ENCODE data around the gene ELMOD3.

Gene ELMOD3

GRCh38 chr2:85390941-85391669, 36.5 kb downstream of the ELMOD3 start:
- Histone ChIP-seq H3K18ac (ENCODE audit: low read length) (no peak overlapping the region), H3K27ac (ENCODE audit: low read depth, low read length) (no peak overlapping the region), H3K4me3 (ENCODE audit: low read depth, low read length) (no peak overlapping the region), H3K4me1 (ENCODE audit: control insufficient read depth in 1 of 2, insufficient read depth in 2 of 2, low read length in 2 of 2) (peaks cover under 1% of the 10 kb centered on the region in 2 experiments), H3K36me3 (ENCODE audit: control insufficient read depth in 1 of 2, insufficient read depth in 2 of 2, low read length in 2 of 2) (peaks cover 46 to 49% of the 10 kb centered on the region in 2 experiments), H4K12ac (ENCODE audit: low read depth, low read length) (no peak overlapping the region), H2AFZ (ENCODE audit: insufficient read depth, low read length, poor library complexity) (no peak overlapping the region), H4K8ac (ENCODE audit: low read depth, low read length) (no peak overlapping the region), H3K4me2 (ENCODE audit: low read length) (no peak overlapping the region), H2BK120ac (ENCODE audit: insufficient read depth, low read length, poor library complexity) (no peak overlapping the region), H3K27me3 (ENCODE audit: insufficient read depth, low read length) (no peaks in the 10 kb centered on the region), H3K4ac (ENCODE audit: low read depth, low read length) (no peak overlapping the region), H2BK5ac (ENCODE audit: low read depth, low read length, poor library complexity) (no peak overlapping the region), H2BK12ac (ENCODE audit: low read length) (no peak overlapping the region), H3K14ac (ENCODE audit: low read length) (no peak overlapping the region), H3K9ac (ENCODE audit: low read length) (no peak overlapping the region), H4K91ac (ENCODE audit: low read depth, low read length) (no peak overlapping the region), H3K79me2 (ENCODE audit: control insufficient read depth, insufficient read depth, low read length, poor library complexity) (no peaks in the 10 kb centered on the region), H3K79me1 (ENCODE audit: low read length) (peaks cover under 1% of the 10 kb centered on the region), H3K9me3 (ENCODE audit: insufficient read depth, low read depth, low read length) (no peaks in the 10 kb centered on the region), H3K23ac (ENCODE audit: low read length) (no peak overlapping the region), H2AK5ac (ENCODE audit: low read length) (no peak overlapping the region)
- peak; percentile 47 to 70 for DNase-seq
- no CpG with 5 or more reads among the region's 11 CpGs for WGBS (ENCODE audit: extremely low coverage, insufficient coverage, insufficient read length)

GRCh38 chr2:85393836-85394235, 39.3 kb downstream of the ELMOD3 start:
- Histone ChIP-seq H3K4me3 (ENCODE audit: low read depth, low read length) (no peak overlapping the region), H2AK5ac (ENCODE audit: low read length) (no peak overlapping the region), H3K4ac (ENCODE audit: low read depth, low read length) (no peak overlapping the region), H2BK12ac (ENCODE audit: low read length) (no peak overlapping the region), H3K79me1 (ENCODE audit: low read length) (peaks cover 4% of the 10 kb centered on the region), H3K9ac (ENCODE audit: low read length) (no peak overlapping the region), H3K27ac (ENCODE audit: low read depth, low read length) (no peak overlapping the region), H3K9me3 (ENCODE audit: insufficient read depth, low read depth, low read length) (no peaks in the 10 kb centered on the region), H3K4me1 (ENCODE audit: control insufficient read depth in 1 of 2, insufficient read depth in 2 of 2, low read length in 2 of 2) (peaks cover 17 to 18% of the 10 kb centered on the region in 2 experiments), H3K4me2 (ENCODE audit: low read length) (no peak overlapping the region), H4K8ac (ENCODE audit: low read depth, low read length) (no peak overlapping the region), H2BK120ac (ENCODE audit: insufficient read depth, low read length, poor library complexity) (no peak overlapping the region), H3K18ac (ENCODE audit: low read length) (no peak overlapping the region), H3K27me3 (ENCODE audit: insufficient read depth, low read length) (no peaks in the 10 kb centered on the region), H3K14ac (ENCODE audit: low read length) (no peak overlapping the region), H3K36me3 (ENCODE audit: control insufficient read depth in 1 of 2, insufficient read depth in 2 of 2, low read length in 2 of 2) (peaks cover 49 to 58% of the 10 kb centered on the region in 2 experiments), H4K12ac (ENCODE audit: low read depth, low read length) (no peak overlapping the region), H4K91ac (ENCODE audit: low read depth, low read length) (no peak overlapping the region), H2AFZ (ENCODE audit: insufficient read depth, low read length, poor library complexity) (no peak overlapping the region), H2BK5ac (ENCODE audit: low read depth, low read length, poor library complexity) (no peak overlapping the region), H3K23ac (ENCODE audit: low read length) (no peak overlapping the region), H3K79me2 (ENCODE audit: control insufficient read depth, insufficient read depth, low read length, poor library complexity) (no peaks in the 10 kb centered on the region)
- no CpG with 5 or more reads among the region's 4 CpGs for WGBS (ENCODE audit: extremely low coverage, insufficient coverage, insufficient read length)
- DNase-seq = no peak

GRCh38 chr2:85394261-85394681, 39.7 kb downstream of the ELMOD3 start:
- DNase-seq = no peak
- H4K12ac ChIP-seq (ENCODE audit: low read depth, low read length) = no peak overlapping the region
- H4K8ac ChIP-seq (ENCODE audit: low read depth, low read length) = no peak overlapping the region
- H2AFZ ChIP-seq (ENCODE audit: insufficient read depth, low read length, poor library complexity) = no peak overlapping the region
- no peak overlapping the region for H3K4ac ChIP-seq (ENCODE audit: low read depth, low read length)
- H3K9ac ChIP-seq (ENCODE audit: low read length) = no peak overlapping the region
- no peak overlapping the region for H2BK5ac ChIP-seq (ENCODE audit: low read depth, low read length, poor library complexity)
- no peak overlapping the region for H3K23ac ChIP-seq (ENCODE audit: low read length)
- H2BK120ac ChIP-seq (ENCODE audit: insufficient read depth, low read length, poor library complexity) = no peak overlapping the region
- peaks cover 4% of the 10 kb centered on the region for H3K79me1 ChIP-seq (ENCODE audit: low read length)
- no peak overlapping the region for H2BK12ac ChIP-seq (ENCODE audit: low read length)
- no peak overlapping the region for H3K18ac ChIP-seq (ENCODE audit: low read length)
- WGBS (ENCODE audit: extremely low coverage, insufficient coverage, insufficient read length) = no CpG with 5 or more reads among the region's 4 CpGs
- H3K4me2 ChIP-seq (ENCODE audit: low read length) = no peak overlapping the region
- H3K14ac ChIP-seq (ENCODE audit: low read length) = no peak overlapping the region
- H3K4me1 ChIP-seq (ENCODE audit: control insufficient read depth in 1 of 2, insufficient read depth in 2 of 2, low read length in 2 of 2) = peaks cover 17 to 18% of the 10 kb centered on the region in 2 experiments
- H3K9me3 ChIP-seq (ENCODE audit: insufficient read depth, low read depth, low read length) = no peaks in the 10 kb centered on the region
- H3K4me3 ChIP-seq (ENCODE audit: low read depth, low read length) = no peak overlapping the region
- no peaks in the 10 kb centered on the region for H3K27me3 ChIP-seq (ENCODE audit: insufficient read depth, low read length)
- peaks cover 53 to 62% of the 10 kb centered on the region in 2 experiments for H3K36me3 ChIP-seq (ENCODE audit: control insufficient read depth in 1 of 2, insufficient read depth in 2 of 2, low read length in 2 of 2)
- no peak overlapping the region for H4K91ac ChIP-seq (ENCODE audit: low read depth, low read length)
- no peak overlapping the region for H2AK5ac ChIP-seq (ENCODE audit: low read length)
- no peak overlapping the region for H3K27ac ChIP-seq (ENCODE audit: low read depth, low read length)
- H3K79me2 ChIP-seq (ENCODE audit: control insufficient read depth, insufficient read depth, low read length, poor library complexity) = no peaks in the 10 kb centered on the region

- Histone ChIP-seq H3K27ac (ENCODE audit: low read depth, low read length) (no peak overlapping the region), H3K27me3 (ENCODE audit: insufficient read depth, low read length) (no peaks in the 10 kb centered on the region), H3K9ac (ENCODE audit: low read length) (no peak overlapping the region), H3K14ac (ENCODE audit: low read length) (no peak overlapping the region), H3K36me3 (ENCODE audit: control insufficient read depth in 1 of 2, insufficient read depth in 2 of 2, low read length in 2 of 2) (peaks cover 49 to 58% of the 10 kb centered on the region in 2 experiments), H2AK5ac (ENCODE audit: low read length) (no peak overlapping the region), H4K91ac (ENCODE audit: low read depth, low read length) (no peak overlapping the region), H2BK5ac (ENCODE audit: low read depth, low read length, poor library complexity) (no peak overlapping the region), H2BK120ac (ENCODE audit: insufficient read depth, low read length, poor library complexity) (no peak overlapping the region), H3K79me2 (ENCODE audit: control insufficient read depth, insufficient read depth, low read length, poor library complexity) (no peaks in the 10 kb centered on the region), H2BK12ac (ENCODE audit: low read length) (no peak overlapping the region), H3K9me3 (ENCODE audit: insufficient read depth, low read depth, low read length) (no peaks in the 10 kb centered on the region), H4K12ac (ENCODE audit: low read depth, low read length) (no peak overlapping the region), H3K79me1 (ENCODE audit: low read length) (peaks cover 4% of the 10 kb centered on the region), H3K4me3 (ENCODE audit: low read depth, low read length) (no peak overlapping the region), H3K4me2 (ENCODE audit: low read length) (no peak overlapping the region), H3K23ac (ENCODE audit: low read length) (no peak overlapping the region), H4K8ac (ENCODE audit: low read depth, low read length) (no peak overlapping the region), H3K4ac (ENCODE audit: low read depth, low read length) (no peak overlapping the region), H2AFZ (ENCODE audit: insufficient read depth, low read length, poor library complexity) (no peak overlapping the region), H3K18ac (ENCODE audit: low read length) (no peak overlapping the region), H3K4me1 (ENCODE audit: control insufficient read depth in 1 of 2, insufficient read depth in 2 of 2, low read length in 2 of 2) (peaks cover 17 to 18% of the 10 kb centered on the region in 2 experiments)
- no peak for DNase-seq
- no CpG with 5 or more reads among the region's 6 CpGs for WGBS (ENCODE audit: extremely low coverage, insufficient coverage, insufficient read length)
These were observed 40.4 kb downstream of the ELMOD3 start for GRCh38 chr2:85394976-85395375.

All from trophoblast cell (in vitro differentiated cells and primary cell).